Coronary artery (tissue), 2 donors: Measurements from ENCODE around the gene PPP1R12C.

Experiments used
- DNase-seq: peaks from one replicate; pipeline ENCODE4 v3.0.0-alpha.2; 2017; ENCODE audit warnings: low spot score
- H3K27ac ChIP-seq, 2 donors: fragments of 200-600 bp; sonication (generic); one replicate each; pipeline ENCODE4 v1.5.1; 2016 to 2019
- H3K4me3 ChIP-seq: fragments of 200-600 bp; sonication (generic); 2 replicates; pipeline ENCODE4 v1.5.1; 2016; ENCODE audit warnings: mild to moderate bottlenecking, moderate library complexity
- CTCF ChIP-seq: fragments of 200-600 bp; sonication (generic); IDR thresholded peaks from one replicate; pipeline ENCODE4 v1.5.1; 2019; ENCODE audit warnings: antibody characterized with exemption

The PPP1R12C gene

GRCh38 chr19:55041244-55041626 lies 76.2 kb downstream of the PPP1R12C start:
- no peak for DNase-seq
- no peak overlapping the region for H3K4me3 ChIP-seq
- H3K27ac ChIP-seq, result no peak overlapping the region
- no peak for TF ChIP-seq CTCF
